Suprapubic skin (tissue), 4 donors: ENCODE data around the gene NMT2. TPM values are rescaled to one million over a fixed set of nuclear protein-coding genes. Genes with fewer than 3 reads are reported as not detected.

Experiments used
- DNase-seq, 2 donors: peaks; one replicate each; pipeline ENCODE4 v3.0.0-alpha.2; 2019; ENCODE audit warnings: low spot score in 2 of 2
- H3K27ac ChIP-seq: fragments of 200-600 bp; sonication (generic); one replicate; pipeline ENCODE4 v1.5.1; 2019
- H3K27me3 ChIP-seq: fragments of 200-600 bp; sonication (generic); one replicate; pipeline ENCODE4 v1.5.1; 2019
- H3K36me3 ChIP-seq: fragments of 200-600 bp; sonication (generic); one replicate; pipeline ENCODE4 v1.5.1; 2019
- H3K4me1 ChIP-seq: fragments of 200-600 bp; sonication (generic); one replicate; pipeline ENCODE4 v1.5.1; 2019
- H3K4me3 ChIP-seq: fragments of 200-600 bp; sonication (generic); one replicate; pipeline ENCODE4 v1.5.1; 2019; ENCODE audit warnings: mild to moderate bottlenecking
- H3K9me3 ChIP-seq: fragments of 200-600 bp; sonication (generic); one replicate; pipeline ENCODE4 v1.5.1; 2019
- EP300 ChIP-seq: sonication (generic); formaldehyde crosslinking; IDR thresholded peaks from one replicate; pipeline ENCODE4 v1.6.1; 2017; ENCODE audit warnings: antibody characterized with exemption
- POLR2A ChIP-seq, 2 donors: fragments of 450-650 bp; IDR thresholded peaks; one replicate each; pipeline ENCODE4 v1.6.1; 2017; ENCODE audit warnings: antibody characterized with exemption in 2 of 2, mild to moderate bottlenecking in 2 of 2, moderate library complexity in 2 of 2
- POLR2AphosphoS5 ChIP-seq, 3 donors: sonication (generic); formaldehyde crosslinking; IDR thresholded peaks; one replicate each; pipeline ENCODE4 v1.6.1; 2017; ENCODE audit warnings: antibody characterized with exemption in 3 of 3
- WGBS: methylation state at CpG from one replicate; pipeline ENCODE4 v1.1.5; 2018; 5-methylcytosine and 5-hydroxymethylcytosine counted together
- total RNA-seq, 4 donors: library from RNA; depleted of rRNA; stranded (reverse); fragments of >200 nt; gene quantifications; one replicate each; pipeline ENCODE4 v1.1.0, GENCODE V29; 2016
- TF ChIP-seq, protein P1 (sequence below), 2 donors: fragments of 200-600 bp in 1 of 2; fragments of 450-650 bp in 1 of 2; sonication (generic) in 1 of 2; IDR thresholded peaks; one replicate each; pipeline ENCODE4 v1.5.1; 2016 to 2019; ENCODE audit warnings: antibody characterized with exemption in 2 of 2, mild to moderate bottlenecking in 1 of 2, moderate library complexity in 1 of 2

The NMT2 gene
- total RNA-seq, 4 donors from 2014 or later: 14.1 to 25.5 (median 16.6) TPM

DNA sequence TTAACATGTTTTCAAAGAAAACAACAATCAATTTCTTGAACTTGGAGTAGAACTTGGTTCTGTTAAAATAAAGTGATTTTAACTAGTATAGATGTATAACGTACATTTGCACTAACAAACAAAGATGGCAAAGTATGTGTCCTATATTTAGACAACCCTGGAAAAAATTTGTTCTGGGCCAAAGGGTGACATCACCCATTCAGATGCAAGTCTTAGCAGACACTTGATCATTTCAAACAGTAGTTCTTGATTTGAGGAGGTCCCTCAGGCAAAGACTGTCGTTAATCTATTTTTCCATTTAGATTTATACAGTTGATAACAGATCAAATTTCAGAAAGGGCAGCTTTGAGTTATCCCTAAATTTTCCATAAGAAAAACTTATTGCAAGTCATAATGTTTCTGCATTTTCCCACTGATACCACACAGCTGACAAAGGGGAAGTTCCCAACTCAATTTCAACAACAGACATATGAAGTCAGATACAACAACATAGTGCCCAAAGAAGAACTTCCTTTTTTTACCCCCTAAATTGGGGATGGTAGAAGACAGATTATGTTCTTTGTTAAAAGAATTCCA lies 5.2 kb downstream of the NMT2 start:
- no peak for DNase-seq
- Histone ChIP-seq H3K27me3 (no peaks in the 10 kb centered on the region), H3K4me3 (no peak overlapping the region), H3K27ac (no peak overlapping the region), H3K4me1 (peaks cover 26% of the 10 kb centered on the region), H3K36me3 (no peaks in the 10 kb centered on the region), H3K9me3 (no peaks in the 10 kb centered on the region)
- WGBS: 30% methylated on average over 2 of the region's 2 CpGs
- TF ChIP-seq POLR2A (IDR thresholded peaks at IDR 0.05): no peak
- no peak for TF ChIP-seq POLR2AphosphoS5 (IDR thresholded peaks at IDR 0.05)
- TF ChIP-seq, protein P1, sequence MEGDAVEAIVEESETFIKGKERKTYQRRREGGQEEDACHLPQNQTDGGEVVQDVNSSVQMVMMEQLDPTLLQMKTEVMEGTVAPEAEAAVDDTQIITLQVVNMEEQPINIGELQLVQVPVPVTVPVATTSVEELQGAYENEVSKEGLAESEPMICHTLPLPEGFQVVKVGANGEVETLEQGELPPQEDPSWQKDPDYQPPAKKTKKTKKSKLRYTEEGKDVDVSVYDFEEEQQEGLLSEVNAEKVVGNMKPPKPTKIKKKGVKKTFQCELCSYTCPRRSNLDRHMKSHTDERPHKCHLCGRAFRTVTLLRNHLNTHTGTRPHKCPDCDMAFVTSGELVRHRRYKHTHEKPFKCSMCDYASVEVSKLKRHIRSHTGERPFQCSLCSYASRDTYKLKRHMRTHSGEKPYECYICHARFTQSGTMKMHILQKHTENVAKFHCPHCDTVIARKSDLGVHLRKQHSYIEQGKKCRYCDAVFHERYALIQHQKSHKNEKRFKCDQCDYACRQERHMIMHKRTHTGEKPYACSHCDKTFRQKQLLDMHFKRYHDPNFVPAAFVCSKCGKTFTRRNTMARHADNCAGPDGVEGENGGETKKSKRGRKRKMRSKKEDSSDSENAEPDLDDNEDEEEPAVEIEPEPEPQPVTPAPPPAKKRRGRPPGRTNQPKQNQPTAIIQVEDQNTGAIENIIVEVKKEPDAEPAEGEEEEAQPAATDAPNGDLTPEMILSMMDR (IDR thresholded peaks at IDR 0.05): no peak
- TF ChIP-seq EP300: no peak

DNA sequence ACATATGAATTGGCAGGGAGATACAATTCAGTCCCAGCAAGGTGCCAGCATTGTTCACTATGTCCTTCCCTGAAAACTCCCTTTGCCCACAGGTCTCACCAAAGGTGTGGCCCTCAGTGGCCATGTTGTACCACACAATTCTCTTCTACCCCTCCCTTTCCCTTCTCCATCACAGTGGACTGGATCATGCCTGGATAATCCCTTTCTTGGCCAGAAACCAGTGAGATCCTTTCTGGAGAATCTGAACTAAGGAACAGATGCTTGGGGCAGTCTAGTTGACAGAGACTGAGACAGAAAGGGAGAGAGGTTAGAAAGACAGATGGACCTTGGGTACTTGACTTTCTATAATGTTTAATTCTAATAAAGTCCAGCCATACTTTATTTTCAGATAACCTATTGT lies 9.5 kb downstream of the NMT2 start:
- no peaks in the 10 kb centered on the region for H3K9me3 ChIP-seq
- H3K4me1 ChIP-seq: peaks cover 14% of the 10 kb centered on the region
- H3K27ac ChIP-seq: no peak overlapping the region
- no peak overlapping the region for H3K4me3 ChIP-seq
- H3K36me3 ChIP-seq: no peaks in the 10 kb centered on the region
- no peaks in the 10 kb centered on the region for H3K27me3 ChIP-seq
- DNase-seq: no peak
- TF ChIP-seq EP300: no peak
- no peak for TF ChIP-seq POLR2A (IDR thresholded peaks at IDR 0.05)
- TF ChIP-seq, protein P1 (IDR thresholded peaks at IDR 0.05): no peak
- TF ChIP-seq POLR2AphosphoS5 (IDR thresholded peaks at IDR 0.05): no peak

DNA sequence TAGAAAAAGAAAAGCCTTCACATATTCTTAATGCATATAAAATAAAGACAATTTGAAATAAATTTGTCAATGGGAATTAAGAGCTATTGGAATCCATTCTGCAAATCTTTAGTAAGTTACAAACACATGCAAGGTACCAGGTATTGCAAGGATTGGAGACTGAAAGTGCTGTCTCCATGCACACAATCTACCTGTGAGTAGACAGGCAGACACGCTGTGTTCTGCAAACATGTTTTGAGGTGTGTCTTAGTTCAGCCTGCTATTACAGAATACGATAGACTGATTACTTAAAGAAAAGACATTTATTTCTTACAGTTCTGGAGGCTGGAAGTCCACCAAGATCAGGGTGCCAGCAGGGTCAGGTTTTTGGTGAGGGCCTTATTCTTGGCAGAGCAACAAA lies 10.0 kb downstream of the NMT2 start:
- H3K27ac ChIP-seq: no peak overlapping the region
- H3K4me1 ChIP-seq: peaks cover 13% of the 10 kb centered on the region
- DNase-seq: no peak
- H3K27me3 ChIP-seq: no peaks in the 10 kb centered on the region
- WGBS: 34% methylated on average over 2 of the region's 2 CpGs
- H3K4me3 ChIP-seq: no peak overlapping the region
- TF ChIP-seq POLR2A (IDR thresholded peaks at IDR 0.05) (no peak), POLR2AphosphoS5 (IDR thresholded peaks at IDR 0.05) (no peak), EP300 (no peak)
- TF ChIP-seq, protein P1 (IDR thresholded peaks at IDR 0.05): no peak
- H3K9me3 ChIP-seq: no peaks in the 10 kb centered on the region
- no peaks in the 10 kb centered on the region for H3K36me3 ChIP-seq

DNA sequence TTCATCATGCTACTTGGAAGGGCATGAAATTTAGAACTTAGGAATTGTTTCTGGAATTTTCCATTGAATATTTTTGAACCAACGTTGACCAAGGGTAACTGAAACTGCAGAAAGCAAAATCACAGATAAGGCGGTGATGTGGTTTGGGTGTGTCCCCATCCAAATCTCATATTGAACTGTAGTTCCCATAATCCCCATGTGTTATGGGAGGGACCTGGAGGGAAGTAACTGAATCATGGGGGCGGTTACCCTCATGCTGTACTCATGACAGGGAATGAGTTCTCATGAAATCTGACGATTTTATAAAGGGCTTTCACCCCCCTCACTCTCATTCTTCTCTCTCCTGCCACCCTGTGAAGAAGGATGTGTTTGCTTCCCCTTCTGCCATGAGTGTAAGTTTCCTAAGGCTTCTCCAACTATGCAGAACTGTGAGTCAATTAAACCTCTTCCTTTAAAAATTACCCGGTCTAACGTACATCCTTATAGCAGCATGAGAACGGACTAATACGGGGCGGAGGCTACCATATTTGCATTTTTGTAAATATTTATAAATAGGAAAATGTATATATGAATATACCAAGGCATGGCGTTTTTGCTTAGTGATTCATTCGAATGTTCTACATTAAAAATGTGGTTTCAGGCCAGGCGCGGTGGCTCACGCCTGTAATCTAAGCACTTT lies 12.4 kb downstream of the NMT2 start:
- Histone ChIP-seq H3K36me3 (no peaks in the 10 kb centered on the region), H3K27ac (no peak overlapping the region), H3K27me3 (no peaks in the 10 kb centered on the region), H3K4me1 (peaks cover 6% of the 10 kb centered on the region), H3K4me3 (no peak overlapping the region), H3K9me3 (no peaks in the 10 kb centered on the region)
- TF ChIP-seq EP300 (no peak), POLR2AphosphoS5 (IDR thresholded peaks at IDR 0.05) (no peak), POLR2A (IDR thresholded peaks at IDR 0.05) (no peak)
- TF ChIP-seq, protein P1 (IDR thresholded peaks at IDR 0.05): no peak
- DNase-seq: no peak
- WGBS: 90% methylated on average over 14 of the region's 14 CpGs

DNA sequence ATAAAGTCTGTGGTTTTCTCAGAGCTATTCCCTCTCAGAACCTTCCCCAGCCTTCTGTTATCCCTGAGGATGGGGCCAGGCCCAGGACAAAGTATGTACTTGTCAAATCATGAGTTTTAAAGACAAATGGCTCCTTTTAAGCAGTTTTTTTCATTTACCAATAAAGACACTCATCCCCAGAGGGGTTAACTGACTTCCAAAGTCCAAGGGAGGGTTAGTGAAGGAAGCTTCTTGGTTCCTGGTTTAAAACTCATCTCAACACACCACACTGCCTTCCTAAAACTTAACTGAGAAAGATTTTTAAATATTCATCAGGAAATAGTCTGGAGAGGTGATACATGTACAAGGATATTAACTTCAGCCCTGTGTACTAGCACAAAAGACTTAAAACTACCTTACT lies 15.9 kb downstream of the NMT2 start:
- DNase-seq: no peak
- no peak overlapping the region for H3K4me3 ChIP-seq
- H3K36me3 ChIP-seq: no peaks in the 10 kb centered on the region
- H3K4me1 ChIP-seq: no peaks in the 10 kb centered on the region
- TF ChIP-seq, protein P1 (IDR thresholded peaks at IDR 0.05): no peak
- TF ChIP-seq POLR2A (IDR thresholded peaks at IDR 0.05) (no peak), EP300 (no peak), POLR2AphosphoS5 (IDR thresholded peaks at IDR 0.05) (no peak)
- H3K27ac ChIP-seq: no peak overlapping the region
- H3K27me3 ChIP-seq: no peaks in the 10 kb centered on the region
- no peaks in the 10 kb centered on the region for H3K9me3 ChIP-seq
